ENCODE results near the gene LDLRAP1.

DNA sequence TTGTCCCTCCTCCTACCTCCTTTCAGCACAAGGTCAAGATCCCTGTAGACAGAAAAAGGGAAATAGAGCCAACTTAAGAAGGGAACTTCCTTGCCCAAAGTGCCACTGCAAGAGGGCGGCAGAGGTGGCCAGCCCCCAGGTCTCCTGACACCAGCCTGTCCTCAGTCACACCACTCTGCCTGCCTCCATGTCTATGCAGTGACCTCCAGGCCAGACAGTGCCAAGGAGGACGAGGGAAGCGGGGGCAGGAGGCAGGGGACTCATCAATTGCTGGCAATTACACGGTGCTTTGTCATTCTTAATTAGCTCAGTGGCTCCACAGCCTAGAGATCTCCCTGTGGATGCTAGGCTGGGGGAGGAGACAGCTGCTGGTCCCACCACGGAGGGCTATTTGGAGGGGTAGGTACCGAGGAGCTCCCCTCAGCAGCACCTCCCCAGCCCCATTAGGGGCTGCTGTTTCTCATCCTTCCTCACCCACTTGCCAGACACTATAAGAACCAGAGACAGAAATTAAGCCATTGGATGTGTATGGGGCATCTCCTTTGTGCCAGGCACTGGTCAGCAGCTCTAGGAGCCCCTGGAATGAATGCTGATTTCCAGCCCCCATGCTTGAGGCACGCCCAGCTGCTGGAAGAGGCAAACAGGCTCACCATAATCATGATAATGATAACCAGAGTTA lies 6.1 kb upstream of the LDLRAP1 start:
- TF ChIP-seq, protein P1, sequence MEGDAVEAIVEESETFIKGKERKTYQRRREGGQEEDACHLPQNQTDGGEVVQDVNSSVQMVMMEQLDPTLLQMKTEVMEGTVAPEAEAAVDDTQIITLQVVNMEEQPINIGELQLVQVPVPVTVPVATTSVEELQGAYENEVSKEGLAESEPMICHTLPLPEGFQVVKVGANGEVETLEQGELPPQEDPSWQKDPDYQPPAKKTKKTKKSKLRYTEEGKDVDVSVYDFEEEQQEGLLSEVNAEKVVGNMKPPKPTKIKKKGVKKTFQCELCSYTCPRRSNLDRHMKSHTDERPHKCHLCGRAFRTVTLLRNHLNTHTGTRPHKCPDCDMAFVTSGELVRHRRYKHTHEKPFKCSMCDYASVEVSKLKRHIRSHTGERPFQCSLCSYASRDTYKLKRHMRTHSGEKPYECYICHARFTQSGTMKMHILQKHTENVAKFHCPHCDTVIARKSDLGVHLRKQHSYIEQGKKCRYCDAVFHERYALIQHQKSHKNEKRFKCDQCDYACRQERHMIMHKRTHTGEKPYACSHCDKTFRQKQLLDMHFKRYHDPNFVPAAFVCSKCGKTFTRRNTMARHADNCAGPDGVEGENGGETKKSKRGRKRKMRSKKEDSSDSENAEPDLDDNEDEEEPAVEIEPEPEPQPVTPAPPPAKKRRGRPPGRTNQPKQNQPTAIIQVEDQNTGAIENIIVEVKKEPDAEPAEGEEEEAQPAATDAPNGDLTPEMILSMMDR (IDR thresholded peaks at IDR 0.05; ENCODE audit: insufficient read depth, low read depth, low read length): no peak
- TF ChIP-seq EZH2 (IDR thresholded peaks at IDR 0.05; ENCODE audit: insufficient read depth, low read length): no peak

All from astrocyte (in vitro differentiated cells and primary cell).